Stimulated activated naive CD8-positive, alpha-beta T cell treated with anti-CD3 and anti-CD28 coated beads, Interleukin-15, Interleukin-2, amounts not matched to agents 100 U/mL and 50 U/mL, for 24 hours (primary cell): Measurements from ENCODE around the gene LAS1L.
"Not testable (repeated sequence)": the region's sequence is repeated elsewhere in the genome, so short reads cannot be mapped to it uniquely, and the experiment has no call there.

Experiments used
- ATAC-seq: fragments of 150-1000 bp; cut with Tn5 transposase; one replicate; pipeline ENCODE4 v1.10.0; 2021
- DNase-seq: peaks from one replicate; pipeline ENCODE4 v3.0.0; 2021

Gene LAS1L

GRCh38 chrX:65534450-65535292 lies at the start of gene LAS1L:
Gene LAS1L, minus strand, starts transcription at chrX:65534787. Its CDS starts 72 bp downstream, at chrX:65534715.
- peak; percentile 84 for DNase-seq

DNA sequence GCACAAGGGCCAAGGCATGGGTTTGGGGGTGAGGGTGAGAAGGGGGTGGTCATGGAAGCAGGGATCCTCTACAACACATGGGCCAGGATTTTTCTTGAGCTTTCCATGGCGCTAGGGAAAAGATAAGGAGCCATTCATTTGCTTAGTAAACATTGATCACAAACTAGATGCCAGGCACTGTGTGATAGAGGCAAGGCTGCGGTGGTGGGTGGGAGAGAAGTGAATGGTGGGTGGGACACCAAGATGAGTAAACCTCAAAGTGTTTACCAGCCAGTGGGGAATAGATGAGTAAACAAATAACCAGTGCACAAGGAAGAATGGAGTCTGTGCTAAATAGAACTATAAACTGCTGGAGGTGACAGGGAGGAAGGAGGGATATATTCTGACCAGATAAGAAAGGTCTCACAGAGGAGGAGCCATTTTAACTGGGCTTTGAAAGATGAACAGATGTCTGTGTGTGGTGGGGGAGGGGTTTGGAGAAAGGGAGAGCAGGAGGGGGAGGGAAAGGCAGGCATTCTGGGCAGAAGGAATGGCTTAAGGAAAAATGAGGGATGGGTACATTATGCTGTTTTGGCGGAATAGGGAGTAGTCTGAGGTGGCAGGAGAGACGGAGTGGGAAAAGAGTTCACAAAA lies 48.0 kb upstream of the LAS1L start:
- no peak for ATAC-seq

More at GRCh38 chrX:65534450-65535292, at the start of gene LAS1L:
- ATAC-seq = peak; percentile 99

GRCh38 chrX:65581661-65582339 lies 47.2 kb upstream of the LAS1L start:
- peak; percentile 40 for ATAC-seq
- DNase-seq = peak; percentile 48

More for the DNA sequence above, 48.0 kb upstream of the LAS1L start:
- no peak for DNase-seq

DNA sequence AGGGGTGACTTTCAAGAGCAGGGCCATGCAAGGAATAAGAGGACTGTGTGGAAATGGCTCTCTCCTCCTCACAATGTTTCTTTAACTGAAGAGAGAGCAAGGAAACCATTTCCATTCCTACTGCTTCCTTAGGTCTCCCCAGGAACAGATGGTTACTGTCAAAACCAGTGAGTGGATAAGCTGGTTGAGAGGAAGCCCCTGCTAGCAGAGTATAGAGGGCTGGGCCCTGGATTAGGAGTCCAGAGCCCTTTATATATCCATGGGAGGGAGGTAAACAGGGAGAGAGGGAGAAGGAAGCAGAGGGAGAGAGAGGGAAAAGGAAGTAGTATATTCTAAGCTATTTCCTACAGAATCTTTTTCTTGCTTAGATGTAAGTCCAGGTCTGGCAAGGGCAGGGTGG lies 43.8 kb upstream of the LAS1L start:
- no peak for ATAC-seq

GRCh38 chrX:65576160-65576559 lies 41.6 kb upstream of the LAS1L start:
- ATAC-seq = no peak
- no peak for DNase-seq

More for the DNA sequence above, 43.8 kb upstream of the LAS1L start:
- DNase-seq = no peak

GRCh38 chrX:65575022-65575421 lies 40.4 kb upstream of the LAS1L start:
- DNase-seq (no peak), ATAC-seq (no peak)

DNA sequence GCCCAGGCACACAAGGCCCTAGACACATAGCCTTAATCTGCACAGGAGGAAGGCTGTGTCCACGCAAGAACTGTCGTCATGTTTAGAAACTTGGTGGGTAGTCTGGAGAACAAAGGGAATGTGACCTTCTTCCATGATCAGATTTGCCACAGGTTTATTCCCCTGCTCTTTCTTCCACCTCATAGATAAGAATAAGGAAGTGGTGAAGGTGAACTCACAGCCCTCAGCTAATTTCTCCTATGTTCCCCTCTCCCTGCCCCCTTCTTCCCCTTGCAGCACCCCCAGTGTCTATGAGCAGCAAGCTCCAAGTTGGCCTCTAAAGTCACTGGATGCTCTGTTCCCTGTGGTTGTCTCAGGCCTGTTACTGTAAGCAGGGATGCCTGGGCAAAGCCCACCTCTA lies 39.8 kb upstream of the LAS1L start:
- no peak for ATAC-seq
- DNase-seq = no peak

DNA sequence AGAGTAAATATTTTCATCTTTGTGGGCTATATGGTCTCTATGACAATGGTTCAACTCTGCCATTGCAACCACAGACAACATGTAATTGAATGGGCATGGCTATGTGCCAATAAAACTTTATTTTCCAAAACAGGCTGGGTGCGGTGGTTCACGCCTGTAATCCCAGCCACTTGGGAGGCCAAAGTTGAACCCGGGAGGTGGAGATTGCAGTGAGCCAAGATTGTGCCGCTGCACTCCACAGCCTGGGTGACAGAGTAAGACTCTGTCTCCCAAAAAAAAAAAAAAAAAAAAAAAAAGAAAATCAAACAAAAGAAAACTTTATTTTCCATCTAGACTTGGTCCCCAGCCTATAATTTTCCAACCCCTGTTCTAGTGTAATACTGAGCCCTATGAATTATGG lies 38.4 kb upstream of the LAS1L start:
- DNase-seq (no peak), ATAC-seq (no peak)

DNA sequence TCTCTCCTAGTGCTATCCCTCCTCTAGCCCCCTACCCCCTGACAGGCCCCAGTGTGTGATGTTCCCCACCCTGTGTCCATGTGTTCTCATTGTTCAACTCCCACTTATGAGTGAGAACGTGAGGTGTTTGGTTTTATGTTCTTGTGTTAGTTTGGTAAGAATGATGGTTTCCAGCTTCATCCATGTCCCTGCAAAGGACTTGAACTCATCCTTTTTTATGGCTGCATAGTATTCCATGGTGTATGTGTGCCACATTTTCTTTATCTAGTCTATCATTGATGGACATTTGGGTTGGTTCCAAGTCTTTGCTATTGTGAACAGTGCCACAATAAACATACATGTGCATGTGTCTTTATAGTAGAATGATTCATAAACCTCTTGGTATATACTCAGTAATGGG lies 28.3 kb upstream of the LAS1L start:
- DNase-seq, ATAC-seq: not testable (repeated sequence)

GRCh38 chrX:65551489-65552339 lies 17.1 kb upstream of the LAS1L start:
- DNase-seq (no peak), ATAC-seq (no peak)

- DNase-seq (no peak), ATAC-seq (no peak)
These were observed 16.5 kb upstream of the LAS1L start for GRCh38 chrX:65551086-65551485.

DNA sequence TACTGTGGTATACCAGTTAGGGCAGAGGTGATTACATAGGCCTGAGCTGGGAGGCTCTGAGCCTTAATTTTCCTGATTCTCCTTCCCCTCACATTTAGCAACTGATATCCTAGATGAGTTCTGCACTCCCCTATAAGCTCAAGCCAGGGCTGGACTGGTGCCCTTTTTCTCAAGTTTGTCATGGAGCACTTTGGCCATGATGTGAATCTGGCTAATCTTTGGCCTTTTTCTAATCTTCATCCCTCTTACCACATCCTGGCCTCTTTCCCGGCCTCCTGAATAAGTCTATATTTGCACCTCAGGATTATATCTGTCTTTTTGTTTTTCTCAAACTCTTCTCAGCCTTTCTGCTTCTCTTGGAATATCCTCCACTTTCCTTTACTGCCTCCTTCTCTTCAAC lies 10.9 kb upstream of the LAS1L start:
- ATAC-seq (no peak), DNase-seq (no peak)

DNA sequence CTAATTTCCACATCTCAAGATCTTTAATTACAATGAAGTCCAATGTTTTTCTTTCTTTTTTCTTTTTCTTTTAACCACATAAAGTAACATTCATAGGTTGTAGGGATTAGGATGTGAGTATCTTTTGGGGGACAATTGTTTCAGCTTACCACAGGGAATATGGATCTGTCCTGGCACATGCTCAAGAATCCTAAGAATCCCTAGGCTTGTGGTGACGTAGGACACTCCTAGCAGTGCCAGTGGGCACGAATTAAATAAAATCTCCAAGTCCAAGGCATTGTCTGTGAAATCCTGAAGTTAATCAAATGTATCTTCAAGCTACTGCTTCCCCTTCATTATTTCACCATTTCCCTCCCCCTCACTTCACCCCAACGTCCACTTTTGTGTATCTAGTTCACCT lies 2.6 kb upstream of the LAS1L start:
- no peak for ATAC-seq
- no peak for DNase-seq

- no peak for DNase-seq
- no peak for ATAC-seq
These were observed 1.7 kb upstream of the LAS1L start for GRCh38 chrX:65536291-65536690.

GRCh38 chrX:65532016-65532415 lies 2.6 kb downstream of the LAS1L start:
- ATAC-seq = no peak

DNA sequence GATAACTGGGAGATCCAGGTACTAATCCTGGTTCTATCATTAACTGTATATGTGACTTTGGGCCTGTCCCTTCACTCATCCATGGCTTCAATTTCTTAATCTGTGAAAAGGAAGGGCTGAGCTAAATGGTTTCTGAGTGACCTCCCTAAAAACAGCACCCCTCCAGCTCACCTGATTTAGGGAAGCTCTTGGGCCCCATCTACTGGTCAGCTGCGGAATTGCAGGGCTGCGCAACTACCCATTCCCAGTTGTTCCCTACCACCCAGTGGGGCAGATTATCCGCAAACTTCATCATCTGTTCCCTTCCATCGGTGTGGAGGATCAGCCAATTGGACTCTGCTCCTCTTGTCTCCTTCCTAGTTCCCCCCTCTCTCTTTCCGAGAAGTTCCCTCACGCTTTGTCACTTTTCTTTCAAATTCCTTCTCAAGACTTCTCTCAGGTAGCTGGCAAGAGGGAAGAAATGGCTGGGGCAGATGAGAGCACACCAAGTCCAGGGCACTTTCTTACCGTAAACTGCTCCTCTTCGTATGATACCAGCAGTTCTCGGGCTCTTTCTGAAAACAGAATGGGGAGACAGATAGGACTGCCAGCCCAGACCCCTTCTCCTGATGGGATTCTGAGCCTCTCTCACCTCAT lies 5.8 kb downstream of the LAS1L start:
- no peak for ATAC-seq
- DNase-seq = peak; percentile 61

More at GRCh38 chrX:65532016-65532415, 2.6 kb downstream of the LAS1L start:
- DNase-seq = no peak

GRCh38 chrX:65528293-65528692 lies 6.3 kb downstream of the LAS1L start:
- no peak for DNase-seq
- no peak for ATAC-seq

GRCh38 chrX:65524139-65524538 lies 10.4 kb downstream of the LAS1L start:
- DNase-seq = no peak
- ATAC-seq = no peak

DNA sequence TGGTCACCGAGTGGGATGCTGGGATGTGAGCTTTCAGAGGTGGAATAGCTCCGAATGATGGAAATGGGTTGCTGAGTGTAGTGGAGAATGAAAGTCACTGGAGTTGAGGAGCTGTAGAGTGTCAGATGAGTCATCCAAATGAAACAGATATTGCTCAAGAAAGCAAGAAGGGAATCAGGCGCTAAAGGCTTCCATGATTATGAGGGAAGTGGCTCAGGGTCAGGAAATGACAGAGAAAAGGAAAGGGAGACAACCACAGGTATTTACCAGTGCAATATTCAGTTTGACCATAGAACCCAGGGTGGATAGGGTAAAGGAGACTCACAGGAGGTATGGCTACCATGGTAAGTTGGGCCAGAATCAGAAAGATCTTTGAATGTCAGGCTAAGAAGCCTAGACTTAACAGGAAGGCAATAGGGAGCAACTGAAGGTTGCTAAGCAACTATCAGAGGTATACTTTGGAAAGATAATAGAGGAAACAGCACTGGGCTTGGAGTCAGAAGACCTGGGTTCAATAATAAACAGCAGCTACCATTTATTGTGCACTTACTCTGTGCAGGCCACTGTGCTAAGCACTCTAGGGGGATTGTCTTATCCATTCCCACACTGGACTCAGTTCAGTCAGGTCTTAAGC lies 11.7 kb downstream of the LAS1L start:
- DNase-seq = no peak
- ATAC-seq = no peak

- not testable (repeated sequence) for DNase-seq, ATAC-seq
These were observed 15.1 kb downstream of the LAS1L start for GRCh38 chrX:65519530-65519929.

GRCh38 chrX:65518980-65519379 lies 15.6 kb downstream of the LAS1L start:
- DNase-seq = not testable (repeated sequence)
- ATAC-seq = peak; percentile 46
